Pancreas (tissue), 10 donors: ENCODE measurements around the gene MROH2B. TPM values are rescaled to one million over a fixed set of nuclear protein-coding genes. Genes with fewer than 3 reads are reported as not detected.
A peak's percentile ranks its signal among the peaks of the same experiment; 100 is the strongest.

ENCODE experiments used
- ATAC-seq, 4 donors: fragments of 200-7000 bp; cut with Tn5 transposase; one replicate each; pipeline versions ENCODE4 v1.8.0 to v1.9.1; 2020; ENCODE audit warnings: mild to moderate bottlenecking in 4 of 4, moderate library complexity in 4 of 4
- DNase-seq, 6 donors: peaks; one replicate each; pipeline ENCODE4 v3.0.0-alpha.2; 2020
- FAIRE-seq: peaks from 2 replicates; lab custom pipeline; 2012; peaks lifted over from hg19 to GRCh38; lab: Jason Lieb, UNC
- H3K27ac ChIP-seq, 4 donors: fragments of 200-600 bp; sonication (generic); 1 replicate in 3 of 4; 2 replicates in 1 of 4; pipeline versions ENCODE4 v1.5.0 to v1.8.0; 2020
- H3K27me3 ChIP-seq, 4 donors: fragments of 200-600 bp; one replicate each; pipeline ENCODE4 v1.8.0; 2021
- H3K36me3 ChIP-seq, 3 donors: fragments of 200-600 bp; sonication (generic) in 1 of 3; one replicate each; pipeline versions ENCODE4 v1.5.0 to v1.8.0; 2020 to 2021
- H3K4me1 ChIP-seq, 3 donors: fragments of 200-600 bp; one replicate each; pipeline ENCODE4 v1.8.0; 2021
- H3K4me3 ChIP-seq, 4 donors: fragments of 200-600 bp; sonication (generic) in 2 of 4; one replicate each; pipeline versions ENCODE4 v1.5.0 to v1.8.0; 2020 to 2021
- H3K9me3 ChIP-seq, 4 donors: fragments of 200-600 bp; one replicate each; pipeline ENCODE4 v1.8.0; 2021
- CTCF ChIP-seq, 4 donors: fragments of 200-600 bp; sonication (generic) in 3 of 4; IDR thresholded peaks; one replicate each; pipeline versions ENCODE4 v1.5.0 to v1.8.0; 2021; ENCODE audit warnings: antibody characterized with exemption in 4 of 4
- WGBS, 2 donors: extraction: QIAGEN DNeasy Blood & Tissue Kit; methylation state at CpG; one replicate each; pipeline ENCODE4 v1.1.7; 2013; 5-methylcytosine and 5-hydroxymethylcytosine counted together
- intact Hi-C, 3 donors: fragments of 100-400 bp; cut with DNase I; formaldehyde crosslinking; loops; one replicate each; pipeline versions ENCODE4 v1.11.1 to v1.14.2; 2022
- polyA plus RNA-seq, 2 donors: library from polyadenylated mRNA; stranded (reverse); fragments of 200-250 nt; gene quantifications; one replicate each; pipeline ENCODE4 v1.2.3, GENCODE V29; 2013
- total RNA-seq, 6 donors: library from RNA; stranded (reverse); fragmentation: NEBNext Ultra II Directional in 4 of 6; extraction: Animal tissue kit (Norgen Biotek cat#: 25700) in 4 of 6; gene quantifications; one replicate each; pipeline versions ENCODE4 v1.2.1 to v1.2.4, GENCODE V29; 2021 to 2023
- donor health status: healthy with polysubstance abuse.
- donor health status: DM: no; HTN: no; CAD: no; lungs with moderate emphysema.
- donor health status: DM: no; HTN: no; CAD: no.
- donor health status: control.
- donor health status: control.
- donor health status: Bipolar disorder and iron deficiency.
- donor health status: DM: yes; HTN: yes; CAD: no.
- donor health status: DM: no; HTN: no; CAD: no.
- donor health status: DM: no; HTN: no; CAD: no.
- donor health status: DM: yes; HTN: yes; CAD: no.

MROH2B gene
- total and polyA plus RNA-seq, 8 donors, result 0.03 TPM; not detected in 7

GRCh38 chr5:40972434-40972833 is 98.7 kb downstream of the MROH2B start:
- WGBS, 2 donors, result 64 to 83% methylated on average over 2 of the region's 2 CpGs
- Histone ChIP-seq H3K9me3 (no peaks in the 10 kb centered on the region), H3K27me3 (no peaks in the 10 kb centered on the region), H3K36me3 (no peaks in the 10 kb centered on the region), H3K4me3 (no peak overlapping the region), H3K4me1 (no peaks in the 10 kb centered on the region), H3K27ac (no peak overlapping the region)
- DNase-seq, result no peak
- TF ChIP-seq CTCF (IDR thresholded peaks at IDR 0.05), result no peak
- FAIRE-seq, result no peak
- intact Hi-C loops, result no loop called here
- ATAC-seq, result no peak

GRCh38 chr5:40962207-40962955 is 108.8 kb downstream of the MROH2B start:
- Histone ChIP-seq H3K4me3 (no peak overlapping the region), H3K4me1 (no peaks in the 10 kb centered on the region), H3K27me3 (no peaks in the 10 kb centered on the region), H3K9me3 (no peaks in the 10 kb centered on the region), H3K36me3 (no peaks in the 10 kb centered on the region), H3K27ac (no peak overlapping the region)
- intact Hi-C loops, result no loop called here
- no peak for TF ChIP-seq CTCF (IDR thresholded peaks at IDR 0.05)
- DNase-seq (no peak), ATAC-seq (peak in 1 of 4 donors; percentile 37), FAIRE-seq (no peak)
- 62 to 63% methylated on average over 4 of the region's 4 CpGs for WGBS, 2 donors

GRCh38 chr5:40960037-40960436 is 111.1 kb downstream of the MROH2B start:
- DNase-seq (no peak), ATAC-seq (no peak), FAIRE-seq (no peak)
- Histone ChIP-seq H3K4me1 (no peaks in the 10 kb centered on the region), H3K9me3 (no peaks in the 10 kb centered on the region), H3K27me3 (no peaks in the 10 kb centered on the region), H3K4me3 (no peak overlapping the region), H3K36me3 (no peaks in the 10 kb centered on the region), H3K27ac (no peak overlapping the region)
- no peak for TF ChIP-seq CTCF (IDR thresholded peaks at IDR 0.05)
- intact Hi-C loops, result no loop called here
- WGBS, 2 donors, result 82 to 86% methylated on average over 1 of the region's 1 CpG

GRCh38 chr5:40958811-40959210 is 112.3 kb downstream of the MROH2B start:
- H3K4me3 ChIP-seq, result no peak overlapping the region
- no peak for TF ChIP-seq CTCF (IDR thresholded peaks at IDR 0.05)
- 77 to 89% methylated on average over 5 of the region's 5 CpGs for WGBS, 2 donors
- H3K36me3 ChIP-seq, result no peaks in the 10 kb centered on the region
- ATAC-seq, result no peak
- intact Hi-C loops, result no loop called here
- no peaks in the 10 kb centered on the region for H3K27me3 ChIP-seq
- H3K9me3 ChIP-seq, result no peaks in the 10 kb centered on the region
- H3K4me1 ChIP-seq, result no peaks in the 10 kb centered on the region
- no peak for DNase-seq
- H3K27ac ChIP-seq, result no peak overlapping the region
- no peak for FAIRE-seq

- no peak for TF ChIP-seq CTCF (IDR thresholded peaks at IDR 0.05)
- intact Hi-C loops, result no loop called here
- 79 to 81% methylated on average over 3 of the region's 3 CpGs for WGBS, 2 donors
Observed at GRCh38 chr5:40957048-40957447, 114.1 kb downstream of the MROH2B start.

More at GRCh38 chr5:40957048-40957447, 114.1 kb downstream of the MROH2B start:
- DNase-seq (no peak), ATAC-seq (no peak), FAIRE-seq (no peak)
- Histone ChIP-seq H3K36me3 (no peaks in the 10 kb centered on the region), H3K27ac (no peak overlapping the region), H3K4me3 (no peak overlapping the region), H3K4me1 (no peaks in the 10 kb centered on the region), H3K9me3 (no peaks in the 10 kb centered on the region), H3K27me3 (no peaks in the 10 kb centered on the region)
